Endothelial cell of umbilical vein (primary cell): ENCODE results near the gene ME3. TPM values are rescaled to one million over a fixed set of nuclear protein-coding genes. Genes with fewer than 3 reads are reported as not detected.

Experiments used
- BruUV-seq: library from RNA; stranded (reverse); fragments of 400-500 nt; replicated peaks from 2 replicates; lab custom pipeline; 2021; lab: Mats Ljungman, UMichigan
- CTCF ChIA-PET: fragments of 300-600, 350-600 bp; sonication (Branson Sonifier 250); formaldehyde crosslinking; loops from one replicate; lab custom pipeline; 2021; ENCODE audit warnings: antibody characterized with exemption, inconsistent platforms; lab: Charles Lee
- POLR2A ChIA-PET: fragments of 300-600, 350-600 bp; sonication (Branson Sonifier 250); formaldehyde crosslinking; loops from one replicate; lab custom pipeline; 2021; ENCODE audit warnings: antibody characterized with exemption, inconsistent platforms; lab: Charles Lee
- DNase-seq: peaks from one replicate; pipeline ENCODE4 v3.0.0-alpha.2; 2011; ENCODE audit warnings: low read depth, low spot score
- FAIRE-seq: peaks from 2 replicates; lab custom pipeline; 2011; peaks lifted over from hg19 to GRCh38; lab: Jason Lieb, UNC
- H2AFZ ChIP-seq: 2 replicates; pipeline ENCODE4 v1.6.0; 2012; ENCODE audit warnings: low read depth, low read length, control low read depth, inconsistent platforms
- H3K27ac ChIP-seq: 2 replicates; pipeline ENCODE4 v1.5.1; 2011; ENCODE audit warnings: low read depth, mild to moderate bottlenecking, control low read depth, low read length, moderate library complexity; ENCODE audit not compliant: insufficient read depth
- H3K27me3 ChIP-seq, 2 experiments: 2 replicates each; pipeline versions ENCODE4 v1.6.0 to v1.6.1; 2011; ENCODE audit warnings: low read length in 2 of 2, mixed read lengths in 1 of 2; ENCODE audit not compliant: control insufficient read depth in 2 of 2, insufficient read depth in 2 of 2
- H3K36me3 ChIP-seq, 2 experiments: 2 replicates in 1 of 2; 3 replicates in 1 of 2; pipeline ENCODE4 v1.5.1; 2011; ENCODE audit warnings: low read length in 2 of 2, mild to moderate bottlenecking in 1 of 2, moderate library complexity in 1 of 2; ENCODE audit not compliant: control insufficient read depth in 2 of 2, insufficient read depth in 2 of 2; ENCODE audit errors: extremely low read depth in 1 of 2
- H3K4me1 ChIP-seq: 3 replicates; pipeline ENCODE4 v1.5.1; 2011; ENCODE audit warnings: mild to moderate bottlenecking, low read length; ENCODE audit not compliant: control insufficient read depth, insufficient read depth; ENCODE audit errors: extremely low read depth
- H3K4me2 ChIP-seq: 2 replicates; pipeline ENCODE4 v1.6.1; 2011; ENCODE audit warnings: low read length, control low read depth, mixed read lengths; ENCODE audit not compliant: insufficient read depth
- H3K4me3 ChIP-seq, 3 experiments: fragments of 200-600 bp in 1 of 3; sonication (generic), shearing (Covaris generic) in 1 of 3; replicated peaks in 1 of 3; 2 replicates each; pipeline ENCODE4 v1.5.1; 2011 to 2016; ENCODE audit warnings: control low read depth in 3 of 3, low read length in 3 of 3, mild to moderate bottlenecking in 2 of 3, inconsistent platforms in 1 of 3, low read depth in 1 of 3, moderate library complexity in 1 of 3; ENCODE audit not compliant: insufficient read depth in 1 of 3
- H3K79me2 ChIP-seq: 2 replicates; pipeline ENCODE4 v1.6.0; 2012; ENCODE audit warnings: low read length, inconsistent platforms; ENCODE audit not compliant: control insufficient read depth, insufficient read depth
- H3K9ac ChIP-seq: replicated peaks from 2 replicates; pipeline ENCODE3; 2011; ENCODE audit warnings: low read length, control low read depth; ENCODE audit not compliant: insufficient read depth; ENCODE audit errors: extremely low read depth
- H3K9me1 ChIP-seq: replicated peaks from 3 replicates; pipeline ENCODE4 v1.6.0; 2011; ENCODE audit warnings: mild to moderate bottlenecking, low read length; ENCODE audit not compliant: control insufficient read depth, insufficient read depth; ENCODE audit errors: extremely low read depth
- H3K9me3 ChIP-seq: replicated peaks from 2 replicates; pipeline ENCODE4 v1.5.1; 2012; ENCODE audit warnings: low read length, inconsistent platforms; ENCODE audit not compliant: control insufficient read depth, insufficient read depth
- H4K20me1 ChIP-seq: replicated peaks from 2 replicates; pipeline ENCODE3; 2011; ENCODE audit warnings: mild to moderate bottlenecking, low read length; ENCODE audit not compliant: control insufficient read depth, insufficient read depth; ENCODE audit errors: extremely low read depth
- EZH2 ChIP-seq: IDR thresholded peaks from 2 replicates; pipeline ENCODE4 v1.6.1; 2012; ENCODE audit warnings: borderline replicate concordance, low read depth, mild to moderate bottlenecking, moderate library complexity, low read length, inconsistent platforms; ENCODE audit not compliant: severe bottlenecking
- FOS ChIP-seq: IDR thresholded peaks from 2 replicates; pipeline ENCODE4 v1.6.1; 2011; ENCODE audit warnings: mild to moderate bottlenecking, low read length, moderate library complexity, borderline replicate concordance; ENCODE audit not compliant: insufficient read depth
- GATA2 ChIP-seq: IDR thresholded peaks from 2 replicates; pipeline ENCODE4 v1.7.0; 2011; ENCODE audit warnings: low read depth, mild to moderate bottlenecking, moderate library complexity, mixed read lengths, low read length; ENCODE audit not compliant: insufficient read length, insufficient read depth
- JUN ChIP-seq: IDR thresholded peaks from 2 replicates; pipeline ENCODE4 v1.6.1; 2011; ENCODE audit warnings: borderline replicate concordance, low read depth; ENCODE audit not compliant: insufficient read length, insufficient read depth
- MYC ChIP-seq: IDR thresholded peaks from one replicate; pipeline ENCODE4 v1.6.1; 2011; ENCODE audit warnings: mild to moderate bottlenecking, low read depth, low read length
- POLR2A ChIP-seq: IDR thresholded peaks from 2 replicates; pipeline ENCODE4 v1.6.1; 2012; ENCODE audit warnings: low read depth, mild to moderate bottlenecking, control low read depth, low read length
- POLR2AphosphoS5 ChIP-seq: IDR thresholded peaks from 2 replicates; pipeline ENCODE4 v1.6.1; 2012; ENCODE audit warnings: low read depth, mild to moderate bottlenecking, control low read depth, low read length, moderate library complexity; ENCODE audit not compliant: insufficient read depth
- dilution Hi-C: fragments of 300-500 bp; cut with MboI; formaldehyde crosslinking; loops from one replicate; pipeline ENCODE4 v1.15.0; 2019; ENCODE audit warnings: low sequenced_read_pairs; ENCODE audit not compliant: extremely low pct_ligation_motif_present
- intact Hi-C: fragments of 100-400 bp; cut with micrococcal nuclease; formaldehyde crosslinking; loops from one replicate; pipeline ENCODE4 v1.10.0; 2022
- polyA plus RNA-seq, 4 experiments: library from polyadenylated mRNA; depleted of rRNA in 3 of 4; stranded (reverse) in 3 of 4; unstranded in 1 of 4; fragments of >200 nt; gene quantifications; 2 replicates each; pipeline versions ENCODE4 v1.2.1 to v1.2.3, GENCODE V29; 2011 to 2012; ENCODE audit warnings: missing spikeins in 1 of 4
- total RNA-seq: library from RNA; stranded (reverse); gene quantifications from 2 replicates; pipeline ENCODE4 v1.2.3, GENCODE V29; 2021
- TF ChIP-seq, protein P1 (sequence below): IDR thresholded peaks from 2 replicates; pipeline ENCODE4 v1.6.1; 2011; ENCODE audit not compliant: insufficient read depth, insufficient read length
- TF ChIP-seq, protein P2 (sequence below), 2 donors: IDR thresholded peaks; 1 replicate in 1 of 2; 2 replicates in 1 of 2; pipeline ENCODE4 v1.5.1; 2011; ENCODE audit warnings: low read length in 2 of 2, mild to moderate bottlenecking in 2 of 2, moderate library complexity in 2 of 2, control low read depth in 1 of 2, inconsistent platforms in 1 of 2, low read depth in 1 of 2; ENCODE audit not compliant: insufficient read depth in 1 of 2; ENCODE audit errors: extremely low read depth in 1 of 2

The ME3 gene
- total and polyA plus RNA-seq, 2 donors (not counting 3 experiments of a cell fraction or from before 2014, with no cell fraction given) = 26.9 to 30.4 TPM

DNA sequence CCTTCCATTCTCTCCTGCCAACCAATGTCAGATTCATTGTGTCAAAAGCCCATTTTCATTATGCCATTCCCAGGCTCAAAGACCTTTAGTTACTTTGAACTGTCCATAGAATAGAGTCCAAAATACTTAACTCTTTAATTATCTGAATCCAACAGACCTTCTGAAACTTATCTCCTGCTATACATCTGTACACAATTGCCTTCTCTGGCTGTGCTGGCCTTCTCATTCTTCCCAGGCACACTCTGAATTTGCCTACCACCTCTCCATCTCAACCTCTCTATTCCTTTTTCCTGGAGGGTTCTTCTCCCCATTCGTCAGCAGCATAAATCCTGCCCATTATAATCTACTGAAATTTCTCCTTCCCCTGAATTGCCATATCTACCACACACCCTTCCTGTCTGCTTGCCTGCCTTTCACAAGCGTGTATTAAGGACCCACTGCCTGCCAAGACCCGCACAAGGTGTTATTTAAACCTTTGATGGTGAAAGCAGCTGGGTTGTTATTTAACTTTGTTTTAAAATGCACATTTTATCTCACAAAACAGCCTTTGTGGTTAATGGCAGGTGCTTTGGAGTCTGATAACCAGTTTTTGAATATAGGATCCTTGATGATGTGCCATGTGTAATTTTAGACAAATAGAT is 171.8 kb downstream of the ME3 start:
- Histone ChIP-seq H3K4me3 (no peak overlapping the region), H3K9me1 (no peaks in the 10 kb centered on the region), H2AFZ (no peak overlapping the region), H3K4me2 (no peak overlapping the region), H3K79me2 (no peaks in the 10 kb centered on the region), H3K36me3 (no peaks in the 10 kb centered on the region), H3K27me3 (no peaks in the 10 kb centered on the region), H3K9ac (no peak overlapping the region), H4K20me1 (no peaks in the 10 kb centered on the region), H3K4me1 (peaks cover 16% of the 10 kb centered on the region), H3K9me3 (no peaks in the 10 kb centered on the region), H3K27ac (no peak overlapping the region)
- no TSS peak for BruUV-seq
- FAIRE-seq (no peak), DNase-seq (peak; percentile 58)
- TF ChIP-seq MYC (no peak), EZH2 (no peak), GATA2 (no peak), JUN (no peak), FOS (no peak), POLR2A (no peak), POLR2AphosphoS5 (no peak)
- TF ChIP-seq, protein P1, sequence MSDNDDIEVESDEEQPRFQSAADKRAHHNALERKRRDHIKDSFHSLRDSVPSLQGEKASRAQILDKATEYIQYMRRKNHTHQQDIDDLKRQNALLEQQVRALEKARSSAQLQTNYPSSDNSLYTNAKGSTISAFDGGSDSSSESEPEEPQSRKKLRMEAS = no peak
- TF ChIP-seq, protein P2, sequence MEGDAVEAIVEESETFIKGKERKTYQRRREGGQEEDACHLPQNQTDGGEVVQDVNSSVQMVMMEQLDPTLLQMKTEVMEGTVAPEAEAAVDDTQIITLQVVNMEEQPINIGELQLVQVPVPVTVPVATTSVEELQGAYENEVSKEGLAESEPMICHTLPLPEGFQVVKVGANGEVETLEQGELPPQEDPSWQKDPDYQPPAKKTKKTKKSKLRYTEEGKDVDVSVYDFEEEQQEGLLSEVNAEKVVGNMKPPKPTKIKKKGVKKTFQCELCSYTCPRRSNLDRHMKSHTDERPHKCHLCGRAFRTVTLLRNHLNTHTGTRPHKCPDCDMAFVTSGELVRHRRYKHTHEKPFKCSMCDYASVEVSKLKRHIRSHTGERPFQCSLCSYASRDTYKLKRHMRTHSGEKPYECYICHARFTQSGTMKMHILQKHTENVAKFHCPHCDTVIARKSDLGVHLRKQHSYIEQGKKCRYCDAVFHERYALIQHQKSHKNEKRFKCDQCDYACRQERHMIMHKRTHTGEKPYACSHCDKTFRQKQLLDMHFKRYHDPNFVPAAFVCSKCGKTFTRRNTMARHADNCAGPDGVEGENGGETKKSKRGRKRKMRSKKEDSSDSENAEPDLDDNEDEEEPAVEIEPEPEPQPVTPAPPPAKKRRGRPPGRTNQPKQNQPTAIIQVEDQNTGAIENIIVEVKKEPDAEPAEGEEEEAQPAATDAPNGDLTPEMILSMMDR (IDR thresholded peaks at IDR 0.05; ENCODE audit: extremely low read depth in 1 of 2, insufficient read depth in 1 of 2, low read depth in 1 of 2, low read length in 2 of 2) = no peak
- CTCF ChIA-PET = no interaction called here
- intact Hi-C loops = no loop called here
- dilution Hi-C loops = no loop called here
- POLR2A ChIA-PET = no interaction called here
